ENCODE results near the gene LARP6.

The LARP6 gene

DNA sequence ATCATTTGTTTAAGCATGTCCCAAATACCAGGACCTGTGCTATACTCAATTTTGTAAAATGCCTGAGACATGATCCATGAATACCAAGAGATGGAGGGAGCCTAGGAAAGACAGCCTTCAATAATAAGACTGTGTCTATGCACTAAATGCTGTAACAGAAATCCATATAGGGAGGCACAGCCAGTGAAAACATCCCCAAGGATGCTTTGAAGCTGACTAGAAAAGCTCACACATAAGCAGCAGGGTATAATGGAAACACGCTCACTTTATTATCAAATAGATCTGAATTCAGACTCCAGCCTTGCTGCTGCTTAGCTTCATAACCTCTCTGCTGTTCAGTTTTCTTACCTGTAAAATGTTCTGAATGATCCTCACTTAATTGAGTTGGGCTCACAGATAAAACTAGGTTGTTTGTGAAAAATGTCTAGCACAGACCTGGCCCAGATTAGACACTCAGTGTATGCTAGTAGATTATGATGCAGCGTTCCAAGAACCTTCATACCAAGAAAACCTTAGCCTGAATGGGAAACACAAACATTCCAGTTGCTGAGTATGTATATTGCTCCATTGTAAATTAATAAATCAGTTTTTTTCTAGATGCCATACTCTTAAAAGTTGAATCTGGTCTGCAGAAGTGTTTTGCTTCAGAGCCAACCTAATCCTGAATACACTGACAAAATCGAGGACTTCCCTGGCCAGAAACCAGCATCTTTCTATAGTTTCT lies 3.8 kb upstream of the LARP6 start:
- Histone ChIP-seq H3K4me2 (ENCODE audit: low read length) (no peak overlapping the region), H3K9me3 (replicated peaks; ENCODE audit: low read length) (no peaks in the 10 kb centered on the region), H3K4me3 (ENCODE audit: low read length) (no peak overlapping the region), H3K9ac (ENCODE audit: low read depth, low read length) (no peak overlapping the region), H3K27me3 (ENCODE audit: control insufficient read depth, insufficient read depth, low read length) (no peaks in the 10 kb centered on the region), H3K36me3 (ENCODE audit: insufficient read depth, low read length) (no peaks in the 10 kb centered on the region), H3K4me1 (ENCODE audit: control insufficient read depth, insufficient read depth, low read length) (peaks cover 42% of the 10 kb centered on the region)

DNA sequence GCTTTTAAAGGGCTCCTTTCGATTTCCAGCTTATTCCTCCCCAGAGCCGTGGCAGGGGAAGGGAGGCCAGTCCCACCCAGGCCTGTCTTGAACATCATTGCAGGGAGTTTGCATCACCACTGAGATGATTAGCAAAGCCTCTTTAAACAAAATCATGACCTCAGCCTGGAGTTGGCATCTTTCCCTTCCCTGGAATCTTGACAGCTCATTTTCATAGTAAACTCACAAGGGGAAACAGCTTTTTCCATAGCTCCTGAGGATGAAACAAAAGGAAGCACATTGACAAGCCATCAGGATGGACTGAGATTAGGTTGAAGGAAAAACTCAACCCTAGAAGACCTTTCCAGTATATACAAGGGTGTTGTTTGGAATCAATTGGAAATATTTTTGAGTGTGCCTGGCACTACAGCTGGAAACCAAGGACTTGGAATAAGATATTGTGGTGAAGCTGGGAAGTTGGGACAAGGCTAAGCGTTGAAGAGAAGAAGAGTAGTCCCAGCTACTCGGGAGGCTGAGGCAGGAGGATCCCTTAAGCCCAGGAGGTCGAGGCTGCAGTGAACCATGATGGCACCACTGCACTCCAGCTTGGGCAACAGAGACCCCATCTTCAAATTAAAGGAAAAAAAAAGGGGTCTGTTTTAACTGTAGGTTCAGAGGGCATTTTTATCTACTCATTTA lies 3.1 kb upstream of the LARP6 start:
- H3K4me3 ChIP-seq (ENCODE audit: low read length): peak overlapping the region; percentile 4

DNA sequence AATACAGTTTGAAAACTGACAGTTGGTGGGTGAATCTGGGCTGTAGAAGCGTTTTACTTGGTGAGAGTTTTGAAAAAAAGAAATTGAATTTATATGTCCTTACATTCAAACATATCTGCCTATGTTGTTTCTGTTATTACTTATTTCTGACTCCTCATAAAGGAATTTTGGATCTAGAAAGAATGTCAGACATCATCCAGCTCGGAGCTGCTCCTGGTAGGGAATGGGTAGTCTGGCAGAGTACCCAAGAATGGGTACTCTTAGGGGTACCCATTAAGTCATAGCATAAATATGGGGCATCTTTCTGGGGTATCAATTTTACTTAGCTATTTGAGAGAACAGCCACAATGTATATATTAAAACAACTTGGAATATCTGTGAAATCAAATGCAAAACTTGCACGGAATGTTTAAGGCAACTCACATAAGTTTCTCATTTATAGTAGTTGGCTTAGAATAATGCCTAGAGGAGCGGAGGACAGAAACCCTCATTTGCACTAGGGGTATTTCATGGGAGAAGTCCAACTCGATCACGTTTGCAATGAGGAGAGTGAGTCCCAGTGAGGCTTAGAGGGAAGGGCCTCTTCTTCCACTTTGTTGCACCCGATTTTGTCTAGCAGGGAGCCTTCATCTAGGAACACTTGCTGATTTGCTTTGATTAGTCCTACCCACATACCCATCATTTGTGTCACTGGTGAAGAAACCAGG lies 2.4 kb upstream of the LARP6 start:
- H3K4me3 ChIP-seq (ENCODE audit: low read length): peak overlapping the region; percentile 4

More for the DNA sequence above, 3.1 kb upstream of the LARP6 start:
- Histone ChIP-seq H3K4me2 (ENCODE audit: low read length) (peak overlapping the region; percentile 63), H3K9ac (ENCODE audit: low read depth, low read length) (peak overlapping the region; percentile 35), H3K4me1 (ENCODE audit: control insufficient read depth, insufficient read depth, low read length) (peaks cover 48% of the 10 kb centered on the region), H3K27me3 (ENCODE audit: control insufficient read depth, insufficient read depth, low read length) (no peaks in the 10 kb centered on the region), H3K9me3 (replicated peaks; ENCODE audit: low read length) (no peaks in the 10 kb centered on the region), H3K36me3 (ENCODE audit: insufficient read depth, low read length) (peaks cover under 1% of the 10 kb centered on the region)

DNA sequence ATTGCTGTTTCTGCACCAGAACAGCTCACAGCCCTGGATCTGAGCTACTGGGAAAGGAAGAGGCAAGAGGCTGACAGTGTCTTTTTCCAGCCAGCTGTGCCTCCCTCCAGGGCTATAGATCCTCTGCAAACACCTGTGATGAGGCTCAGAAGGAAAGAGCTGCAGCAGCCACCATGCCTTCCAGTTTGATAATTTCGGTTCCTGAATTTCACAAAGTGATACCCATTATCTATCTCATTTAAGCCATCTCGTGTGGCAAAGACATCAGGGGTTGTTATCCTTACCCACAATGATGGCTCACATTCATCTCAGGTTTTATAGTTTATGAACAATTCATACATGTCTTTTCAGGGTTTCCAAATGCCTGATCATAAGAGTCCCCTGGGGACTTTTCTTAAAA lies 1.8 kb upstream of the LARP6 start:
- peak overlapping the region; percentile 63 for H3K4me2 ChIP-seq (ENCODE audit: low read length)
- H3K4me3 ChIP-seq (ENCODE audit: low read length): no peak overlapping the region
- no peaks in the 10 kb centered on the region for H3K9me3 ChIP-seq (replicated peaks; ENCODE audit: low read length)
- H3K27me3 ChIP-seq (ENCODE audit: control insufficient read depth, insufficient read depth, low read length): no peaks in the 10 kb centered on the region
- peak overlapping the region; percentile 35 for H3K9ac ChIP-seq (ENCODE audit: low read depth, low read length)
- H3K4me1 ChIP-seq (ENCODE audit: control insufficient read depth, insufficient read depth, low read length): peaks cover 55% of the 10 kb centered on the region
- H3K36me3 ChIP-seq (ENCODE audit: insufficient read depth, low read length): peaks cover 13% of the 10 kb centered on the region

More for the DNA sequence above, 2.4 kb upstream of the LARP6 start:
- Histone ChIP-seq H3K4me2 (ENCODE audit: low read length) (peak overlapping the region; percentile 63), H3K9ac (ENCODE audit: low read depth, low read length) (peak overlapping the region; percentile 35), H3K27me3 (ENCODE audit: control insufficient read depth, insufficient read depth, low read length) (no peaks in the 10 kb centered on the region), H3K9me3 (replicated peaks; ENCODE audit: low read length) (no peaks in the 10 kb centered on the region), H3K4me1 (ENCODE audit: control insufficient read depth, insufficient read depth, low read length) (peaks cover 55% of the 10 kb centered on the region), H3K36me3 (ENCODE audit: insufficient read depth, low read length) (peaks cover 8% of the 10 kb centered on the region)

DNA sequence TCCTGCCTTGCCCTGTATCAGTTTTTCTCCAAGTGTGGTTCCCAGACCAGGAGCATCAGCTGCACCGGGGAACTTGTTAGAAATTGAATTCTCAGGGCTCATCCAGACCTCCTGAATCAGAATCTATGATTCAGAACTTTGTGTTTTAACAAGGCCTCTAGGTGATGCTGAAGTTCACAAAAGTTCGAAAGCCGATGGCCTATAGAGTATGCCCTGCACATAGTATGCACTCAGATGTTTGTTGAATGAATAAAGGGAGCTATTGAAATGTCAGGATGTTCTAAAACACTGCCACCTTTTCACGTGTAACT lies 664 bp upstream of the LARP6 start:
- peaks cover 21% of the 10 kb centered on the region for H3K36me3 ChIP-seq (ENCODE audit: insufficient read depth, low read length)
- H3K9me3 ChIP-seq (replicated peaks; ENCODE audit: low read length): no peaks in the 10 kb centered on the region
- peak overlapping the region; percentile 99 for H3K4me2 ChIP-seq (ENCODE audit: low read length)
- no peaks in the 10 kb centered on the region for H3K27me3 ChIP-seq (ENCODE audit: control insufficient read depth, insufficient read depth, low read length)
- peaks cover 55% of the 10 kb centered on the region for H3K4me1 ChIP-seq (ENCODE audit: control insufficient read depth, insufficient read depth, low read length)
- H3K9ac ChIP-seq (ENCODE audit: low read depth, low read length): peak overlapping the region; percentile 94
- peak overlapping the region; percentile 96 for H3K4me3 ChIP-seq (ENCODE audit: low read length)

DNA sequence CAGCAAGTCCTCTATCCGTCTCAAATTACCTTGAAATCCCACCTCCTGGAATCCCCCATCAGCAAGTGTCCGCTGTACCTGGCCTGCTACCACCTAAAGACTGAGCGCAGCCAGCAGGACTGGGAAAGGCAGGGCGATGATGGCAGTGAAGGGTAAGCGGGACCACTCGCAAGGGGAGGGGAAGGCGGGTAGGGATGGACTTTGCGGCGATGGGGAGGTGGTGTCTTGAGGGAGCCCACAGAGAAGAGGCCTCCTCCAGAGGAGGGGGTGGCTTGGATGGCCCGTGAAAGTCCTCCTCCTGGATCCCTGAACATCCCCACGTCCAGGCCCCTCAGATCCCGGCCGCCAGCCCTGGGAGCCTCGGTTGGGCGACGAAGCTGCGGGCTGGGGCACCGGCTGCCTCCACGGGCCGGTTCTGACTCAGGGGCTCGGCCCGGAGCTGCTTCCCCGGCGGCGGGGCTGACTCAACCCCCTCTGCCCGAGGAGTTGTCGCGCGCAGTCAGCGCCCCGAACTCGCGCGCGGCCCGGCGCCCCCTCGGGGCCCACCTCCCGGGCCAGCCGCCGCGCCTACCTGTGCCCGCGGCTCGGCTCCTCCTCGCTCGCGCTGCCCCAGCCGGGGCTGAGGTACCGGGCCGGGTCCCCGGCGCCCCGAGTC lies 512 bp downstream of the LARP6 start:
- peak overlapping the region; percentile 96 for H3K4me3 ChIP-seq (ENCODE audit: low read length)

DNA sequence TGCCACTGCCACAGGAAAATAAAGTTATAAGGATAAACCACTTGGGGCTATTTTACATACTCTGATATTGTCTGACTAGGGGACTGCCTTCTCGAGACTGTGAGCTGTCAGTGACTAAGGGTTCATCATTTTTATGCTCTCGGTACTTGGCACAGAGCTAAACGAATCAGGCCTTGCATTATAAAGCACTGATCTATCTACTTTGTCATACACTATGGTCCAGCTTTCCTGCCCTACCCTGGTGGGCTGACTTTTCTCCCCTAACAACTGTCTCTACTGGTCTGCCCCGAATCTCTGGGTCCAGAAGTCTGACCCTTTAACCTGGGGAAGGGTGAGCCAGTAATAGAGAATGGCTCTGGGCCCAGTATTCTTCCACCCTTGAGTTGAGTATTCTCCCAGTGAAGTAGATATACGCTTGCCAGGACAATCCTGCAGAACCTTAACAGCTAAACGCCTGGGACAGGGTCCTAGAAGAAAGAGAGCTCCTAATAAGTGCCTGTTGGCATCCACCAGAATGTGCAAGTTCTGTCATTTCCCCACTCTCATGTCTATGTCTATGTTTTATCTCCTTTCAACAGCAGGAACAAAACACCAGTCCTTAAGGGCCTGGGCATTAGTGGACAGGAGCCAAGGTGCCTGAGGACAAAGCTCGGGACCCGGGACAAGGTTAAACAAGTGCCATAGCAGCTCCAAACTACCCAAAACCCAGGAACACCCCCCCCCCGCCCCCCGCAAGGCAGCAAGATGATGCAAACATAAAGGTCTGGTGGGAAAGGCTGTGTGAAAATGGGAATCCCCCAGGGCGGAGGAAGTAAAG lies 1.2 kb downstream of the LARP6 start:
- Histone ChIP-seq H3K27me3 (ENCODE audit: control insufficient read depth, insufficient read depth, low read length) (no peaks in the 10 kb centered on the region), H3K4me3 (ENCODE audit: low read length) (peak overlapping the region; percentile 96), H3K4me2 (ENCODE audit: low read length) (peak overlapping the region; percentile 99), H3K36me3 (ENCODE audit: insufficient read depth, low read length) (peaks cover 26% of the 10 kb centered on the region), H3K9ac (ENCODE audit: low read depth, low read length) (peak overlapping the region; percentile 94), H3K4me1 (ENCODE audit: control insufficient read depth, insufficient read depth, low read length) (peaks cover 52% of the 10 kb centered on the region), H3K9me3 (replicated peaks; ENCODE audit: low read length) (no peaks in the 10 kb centered on the region)

More for the DNA sequence above, 512 bp downstream of the LARP6 start:
- H3K9me3 ChIP-seq (replicated peaks; ENCODE audit: low read length): no peaks in the 10 kb centered on the region
- peaks cover 55% of the 10 kb centered on the region for H3K4me1 ChIP-seq (ENCODE audit: control insufficient read depth, insufficient read depth, low read length)
- no peaks in the 10 kb centered on the region for H3K27me3 ChIP-seq (ENCODE audit: control insufficient read depth, insufficient read depth, low read length)
- H3K4me2 ChIP-seq (ENCODE audit: low read length): peak overlapping the region; percentile 99
- H3K9ac ChIP-seq (ENCODE audit: low read depth, low read length): peak overlapping the region; percentile 94
- peaks cover 21% of the 10 kb centered on the region for H3K36me3 ChIP-seq (ENCODE audit: insufficient read depth, low read length)

DNA sequence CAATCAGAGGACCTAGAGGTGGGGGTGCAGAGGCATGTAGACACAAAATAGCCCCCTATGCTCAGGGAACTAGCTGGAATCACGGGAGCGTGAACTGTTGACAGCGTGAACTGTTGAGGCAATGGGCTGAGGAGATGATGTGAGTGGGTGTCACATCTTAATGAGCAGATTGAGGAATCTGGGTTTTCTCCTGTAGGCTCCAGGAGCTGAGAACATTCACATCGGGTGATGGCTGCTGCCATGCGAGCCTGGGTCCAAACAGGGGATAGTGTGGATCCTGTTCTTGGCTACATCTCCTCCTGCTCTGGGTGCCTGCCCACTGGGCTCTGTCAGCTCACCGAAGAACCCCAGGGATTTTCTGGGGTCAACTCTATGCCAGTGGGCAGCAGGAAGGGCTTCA lies 2.1 kb downstream of the LARP6 start:
- H3K4me1 ChIP-seq (ENCODE audit: control insufficient read depth, insufficient read depth, low read length): peaks cover 44% of the 10 kb centered on the region
- peak overlapping the region; percentile 96 for H3K4me3 ChIP-seq (ENCODE audit: low read length)
- H3K9me3 ChIP-seq (replicated peaks; ENCODE audit: low read length): no peaks in the 10 kb centered on the region
- H3K9ac ChIP-seq (ENCODE audit: low read depth, low read length): peak overlapping the region; percentile 94
- H3K4me2 ChIP-seq (ENCODE audit: low read length): peak overlapping the region; percentile 99
- H3K36me3 ChIP-seq (ENCODE audit: insufficient read depth, low read length): peaks cover 27% of the 10 kb centered on the region
- H3K27me3 ChIP-seq (ENCODE audit: control insufficient read depth, insufficient read depth, low read length): no peaks in the 10 kb centered on the region

DNA sequence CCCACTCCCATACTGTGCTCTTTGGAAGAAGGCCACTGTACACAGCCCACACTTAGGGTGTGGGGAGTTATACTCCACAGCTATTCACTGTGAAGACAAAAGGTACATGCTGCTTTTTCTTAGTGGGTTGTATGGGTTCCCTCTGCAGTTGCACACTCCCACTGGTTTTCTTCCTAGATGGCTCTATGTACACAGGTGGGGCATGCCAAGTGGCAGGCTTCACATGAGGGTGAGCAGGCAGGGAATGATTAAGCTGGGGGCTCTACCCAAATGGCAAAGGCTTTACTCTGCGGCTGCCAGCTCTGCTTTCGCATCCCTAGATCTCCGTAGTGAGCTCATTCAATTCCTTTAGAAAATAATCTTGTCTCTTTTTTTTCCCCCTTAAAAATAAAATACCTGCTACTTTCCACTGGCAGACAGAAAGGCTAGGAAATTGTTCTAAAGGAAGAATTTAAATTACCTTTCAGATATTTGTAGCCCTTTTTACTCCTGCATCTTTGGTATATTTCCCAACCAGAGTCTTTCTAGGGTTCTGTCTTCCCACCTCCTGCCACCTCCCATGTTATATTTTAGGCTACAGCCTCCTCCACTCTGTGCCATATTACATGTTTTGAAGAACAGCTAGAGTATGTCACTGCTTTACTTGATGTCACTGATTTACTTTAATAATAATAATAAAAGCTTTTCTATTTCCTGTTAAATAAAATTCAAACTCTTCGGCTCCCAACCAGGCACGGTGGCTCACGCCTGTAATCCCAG lies 8.2 kb downstream of the LARP6 start:
- H3K27me3 ChIP-seq (ENCODE audit: control insufficient read depth, insufficient read depth, low read length): no peaks in the 10 kb centered on the region
- H3K4me2 ChIP-seq (ENCODE audit: low read length): no peak overlapping the region
- H3K4me1 ChIP-seq (ENCODE audit: control insufficient read depth, insufficient read depth, low read length): no peaks in the 10 kb centered on the region
- no peaks in the 10 kb centered on the region for H3K9me3 ChIP-seq (replicated peaks; ENCODE audit: low read length)
- no peak overlapping the region for H3K9ac ChIP-seq (ENCODE audit: low read depth, low read length)
- H3K36me3 ChIP-seq (ENCODE audit: insufficient read depth, low read length): peaks cover 14% of the 10 kb centered on the region
- H3K4me3 ChIP-seq (ENCODE audit: low read length): no peak overlapping the region

DNA sequence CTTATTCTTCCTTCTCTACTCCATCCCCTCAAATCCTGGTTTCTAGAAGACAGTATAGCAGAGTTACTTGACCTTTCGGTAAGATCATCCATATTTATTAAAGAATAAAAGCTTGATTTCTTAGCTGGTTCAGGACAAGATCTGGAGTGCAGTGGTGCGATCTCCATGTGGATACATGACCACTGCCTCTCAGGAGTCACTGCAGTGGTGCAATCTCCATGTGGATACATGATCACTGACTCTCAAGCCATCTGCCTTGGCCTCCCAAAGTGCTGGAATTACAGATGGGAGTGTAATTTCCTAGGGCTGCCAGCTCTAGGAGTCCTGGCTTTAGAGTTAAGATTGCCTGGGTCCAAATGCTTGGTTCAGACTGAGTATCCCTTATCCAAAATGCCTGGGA lies 16.5 kb downstream of the LARP6 start:
- Histone ChIP-seq H3K4me3 (ENCODE audit: low read length) (no peak overlapping the region), H3K4me2 (ENCODE audit: low read length) (no peak overlapping the region)

More for the DNA sequence above, 16.5 kb downstream of the LARP6 start:
- H3K4me1 ChIP-seq (ENCODE audit: control insufficient read depth, insufficient read depth, low read length): peaks cover 29% of the 10 kb centered on the region
- peaks cover 31% of the 10 kb centered on the region for H3K36me3 ChIP-seq (ENCODE audit: insufficient read depth, low read length)
- H3K9ac ChIP-seq (ENCODE audit: low read depth, low read length): no peak overlapping the region
- H3K27me3 ChIP-seq (ENCODE audit: control insufficient read depth, insufficient read depth, low read length): no peaks in the 10 kb centered on the region
- no peaks in the 10 kb centered on the region for H3K9me3 ChIP-seq (replicated peaks; ENCODE audit: low read length)
